Measurements from ENCODE around the gene FMN2.

FMN2 gene

GRCh38 chr1:240189386-240189989 is 97.8 kb downstream of the FMN2 start (continued):
- no peak for TF ChIP-seq ZNF280D (tag by site-specific recombination; IDR thresholded peaks at IDR 0.05)
- no peak for TF ChIP-seq KLF17 (tag by site-specific recombination; IDR thresholded peaks at IDR 0.05)
- no peak for TF ChIP-seq ZNF202 (tag by site-specific recombination; IDR thresholded peaks at IDR 0.05; ENCODE audit: borderline replicate concordance)

- Histone ChIP-seq H3K9me3 (ENCODE audit: control insufficient read depth, insufficient read depth, low read depth, low read length) (no peaks in the 10 kb centered on the region), H3K27ac (ENCODE audit: extremely low read depth, low read depth, low read length) (no peak overlapping the region), H3K4me1 (ENCODE audit: control insufficient read depth, insufficient read depth, low read length) (peaks cover 4% of the 10 kb centered on the region; the same call in 1 of the 2 replicates), H3K4me3 (ENCODE audit: low read depth, low read length) (no peak overlapping the region), H3K36me3 (ENCODE audit: control insufficient read depth in 2 of 2, insufficient read depth in 1 of 2, low read length in 2 of 2) (no peaks in the 10 kb centered on the region)
- CTCF ChIA-PET: interaction anchor here (0.6 to 1.9 kb wide), 26 partner anchors 9 to 697 kb away, joined by 3 to 28 read pairs (median 3); no protein-coding TSS in a partner anchor
- POLR2A ChIA-PET: no interaction called here
- peak; percentile 72 for TF ChIP-seq ZNF2 (tag by site-specific recombination; IDR thresholded peaks at IDR 0.05)
- TF ChIP-seq ZNF335 (tag by site-specific recombination; conservative IDR thresholded peaks at IDR 0.05): peak; percentile 46
- TF ChIP-seq PRDM1 (tag by site-specific recombination; IDR thresholded peaks at IDR 0.05): peak; percentile 34; the same call in 1 of the 2 replicates
- TF ChIP-seq GLIS1 (tag by site-specific recombination; IDR thresholded peaks at IDR 0.05): peak; percentile 44; the same call in 1 of the 2 replicates
- TF ChIP-seq ZNF654 (tag by site-specific recombination; IDR thresholded peaks at IDR 0.05; ENCODE audit: low read depth): peak; percentile 91
- TF ChIP-seq ZNF560 (tag by site-specific recombination; IDR thresholded peaks at IDR 0.05; ENCODE audit: borderline replicate concordance): no peak
- 0 out of 2 replicates have a peak, but pooled peaks have one; percentile 16 for TF ChIP-seq ZEB2 (tag by site-specific recombination; IDR thresholded peaks at IDR 0.05)
- TF ChIP-seq ZNF510 (tag by site-specific recombination; IDR thresholded peaks at IDR 0.05; ENCODE audit: insufficient replicate concordance): no peak
- TF ChIP-seq ZNF704 (tag by site-specific recombination; IDR thresholded peaks at IDR 0.05): no peak
- TF ChIP-seq ZBTB17 (tag by site-specific recombination; IDR thresholded peaks at IDR 0.05): peak; percentile 78
- TF ChIP-seq ZNF660 (tag by site-specific recombination; IDR thresholded peaks at IDR 0.05): peak; percentile 76; the same call in 1 of the 2 replicates
- peak; percentile 65 for TF ChIP-seq CTCF (tag by site-specific recombination; IDR thresholded peaks at IDR 0.05)
- TF ChIP-seq ZNF707 (tag by site-specific recombination; IDR thresholded peaks at IDR 0.05): no peak
- TF ChIP-seq PRDM6 (tag by site-specific recombination; IDR thresholded peaks at IDR 0.05): peak; percentile 86
- 0 out of 2 replicates have a peak, but pooled peaks have one; percentile 38 for TF ChIP-seq SCRT2 (tag by site-specific recombination; IDR thresholded peaks at IDR 0.05)
- TF ChIP-seq ZSCAN30 (tag by site-specific recombination; IDR thresholded peaks at IDR 0.05): peak; percentile 34; the same call in 1 of the 2 replicates
- no peak for TF ChIP-seq ZNF266 (tag by site-specific recombination; IDR thresholded peaks at IDR 0.05; ENCODE audit: low read depth)
These were observed 99.3 kb downstream of the FMN2 start for GRCh38 chr1:240190881-240191401.
